Measurements from ENCODE around the gene PCCA.

The PCCA gene

GRCh38 chr13:100388923-100389322 is 300.0 kb downstream of the PCCA start:
- TF ChIP-seq GATA2 (IDR thresholded peaks at IDR 0.05; ENCODE audit: low read depth, low read length) (no peak), GATA3 (IDR thresholded peaks at IDR 0.05; ENCODE audit: low read depth, low read length) (no peak)

- TF ChIP-seq GATA2 (IDR thresholded peaks at IDR 0.05; ENCODE audit: low read depth, low read length) (no peak), GATA3 (IDR thresholded peaks at IDR 0.05; ENCODE audit: low read depth, low read length) (no peak)
Observed at GRCh38 chr13:100389617-100390016, 300.7 kb downstream of the PCCA start.

- no peak for TF ChIP-seq GATA2 (IDR thresholded peaks at IDR 0.05; ENCODE audit: low read depth, low read length)
- TF ChIP-seq GATA3 (IDR thresholded peaks at IDR 0.05; ENCODE audit: low read depth, low read length): no peak
Observed at GRCh38 chr13:100392709-100393630, 304.1 kb downstream of the PCCA start.

DNA sequence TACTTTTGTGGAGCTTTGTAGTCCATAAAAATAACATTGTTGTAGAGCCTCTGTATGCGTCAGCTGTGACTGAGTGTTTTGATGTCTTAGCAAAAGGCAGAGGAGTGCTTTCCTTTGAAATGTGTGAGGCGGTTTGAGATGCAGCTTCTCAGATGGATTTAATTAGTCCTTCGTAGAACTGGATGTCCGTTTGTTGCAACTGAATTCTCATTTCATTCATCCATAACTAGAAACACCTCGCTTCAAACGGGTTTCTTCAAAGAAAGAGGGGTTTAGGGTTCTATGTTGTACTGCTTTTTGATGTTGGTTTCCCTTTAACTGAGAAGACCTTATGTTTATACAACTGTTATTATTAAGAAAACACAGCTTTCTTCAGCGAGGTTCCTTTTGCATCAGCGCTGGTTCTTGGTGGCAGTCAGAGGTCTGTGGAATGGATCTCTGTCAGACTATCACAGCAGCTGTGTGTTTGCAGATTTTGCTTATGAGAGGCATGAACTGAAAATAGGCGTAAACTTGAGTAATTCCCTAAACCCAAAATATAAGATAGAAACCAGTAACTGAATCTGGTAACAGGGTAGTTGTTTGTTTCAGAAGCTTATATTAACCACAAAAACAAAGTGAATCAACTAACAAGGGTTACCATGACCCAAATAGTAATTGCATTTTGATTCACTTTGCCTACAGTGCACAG is 305.3 kb downstream of the PCCA start:
- TF ChIP-seq GATA2 (IDR thresholded peaks at IDR 0.05; ENCODE audit: low read depth, low read length) (no peak), GATA3 (IDR thresholded peaks at IDR 0.05; ENCODE audit: low read depth, low read length) (no peak)

DNA sequence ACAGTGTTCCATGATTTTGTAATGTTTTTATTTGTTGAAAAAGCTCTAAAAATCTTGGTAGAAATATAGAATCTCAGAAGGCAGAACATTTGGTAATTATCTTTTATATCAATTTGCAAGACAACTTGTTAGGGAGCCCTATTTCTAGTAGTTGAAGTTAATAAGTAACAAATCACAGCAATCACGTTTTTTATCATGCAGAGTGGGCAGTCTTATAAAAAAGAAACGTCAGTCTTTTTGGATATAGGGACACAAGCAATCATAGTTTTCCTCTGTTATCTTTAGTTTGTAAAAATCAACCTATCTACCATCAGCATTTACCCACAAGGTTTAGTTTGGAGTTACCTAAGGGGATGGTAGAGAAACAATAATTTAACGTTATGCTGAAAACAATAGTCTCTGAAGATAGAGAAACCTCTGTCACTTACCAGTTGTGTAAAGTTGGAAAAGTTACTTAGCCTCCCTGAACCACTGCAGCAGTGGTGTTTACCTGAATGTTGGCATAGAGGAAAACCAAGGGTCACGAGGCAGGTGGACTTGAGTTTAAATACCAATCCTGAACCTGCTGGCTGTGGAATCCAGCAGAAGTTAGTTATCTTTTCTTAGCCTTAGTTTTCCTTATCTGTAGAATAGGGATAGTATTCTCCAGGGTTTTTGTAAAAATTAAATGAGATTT is 306.9 kb downstream of the PCCA start:
- no peak for TF ChIP-seq GATA3 (IDR thresholded peaks at IDR 0.05; ENCODE audit: low read depth, low read length)
- TF ChIP-seq GATA2 (IDR thresholded peaks at IDR 0.05; ENCODE audit: low read depth, low read length): no peak

- TF ChIP-seq GATA2 (IDR thresholded peaks at IDR 0.05; ENCODE audit: low read depth, low read length): no peak
- no peak for TF ChIP-seq GATA3 (IDR thresholded peaks at IDR 0.05; ENCODE audit: low read depth, low read length)
Observed at GRCh38 chr13:100396776-100397175, 307.9 kb downstream of the PCCA start.

- TF ChIP-seq GATA2 (IDR thresholded peaks at IDR 0.05; ENCODE audit: low read depth, low read length) (no peak), GATA3 (IDR thresholded peaks at IDR 0.05; ENCODE audit: low read depth, low read length) (no peak)
Observed at GRCh38 chr13:100397627-100398026, 308.7 kb downstream of the PCCA start.

DNA sequence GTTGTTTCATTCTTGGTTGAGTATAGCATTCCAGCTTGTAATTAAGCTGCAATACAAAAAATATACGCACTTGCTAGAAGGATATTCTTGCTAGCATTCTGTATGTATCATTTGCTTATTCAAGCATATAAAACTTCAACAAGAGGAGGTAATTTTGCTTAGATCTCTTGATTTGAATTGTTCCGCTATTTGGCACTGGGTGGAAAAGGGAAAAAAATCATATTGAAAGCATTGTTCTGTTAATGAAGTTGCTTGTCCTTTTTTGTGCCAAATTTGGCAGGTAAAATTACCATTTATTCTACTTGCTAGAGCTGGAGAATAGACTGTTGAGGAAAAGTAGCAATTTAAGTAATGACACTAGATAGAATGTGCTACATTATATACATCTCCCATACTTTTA is 309.5 kb downstream of the PCCA start:
- TF ChIP-seq GATA3 (IDR thresholded peaks at IDR 0.05; ENCODE audit: low read depth, low read length): no peak
- no peak for TF ChIP-seq GATA2 (IDR thresholded peaks at IDR 0.05; ENCODE audit: low read depth, low read length)

GRCh38 chr13:100399455-100399854 is 310.6 kb downstream of the PCCA start:
- no peak for TF ChIP-seq GATA3 (IDR thresholded peaks at IDR 0.05; ENCODE audit: low read depth, low read length)
- TF ChIP-seq GATA2 (IDR thresholded peaks at IDR 0.05; ENCODE audit: low read depth, low read length): no peak

GRCh38 chr13:100403675-100404074 is 314.8 kb downstream of the PCCA start:
- TF ChIP-seq GATA3 (IDR thresholded peaks at IDR 0.05; ENCODE audit: low read depth, low read length) (no peak), GATA2 (IDR thresholded peaks at IDR 0.05; ENCODE audit: low read depth, low read length) (no peak)

GRCh38 chr13:100409132-100409531 is 320.2 kb downstream of the PCCA start:
- TF ChIP-seq GATA2 (IDR thresholded peaks at IDR 0.05; ENCODE audit: low read depth, low read length) (no peak), GATA3 (IDR thresholded peaks at IDR 0.05; ENCODE audit: low read depth, low read length) (no peak)

DNA sequence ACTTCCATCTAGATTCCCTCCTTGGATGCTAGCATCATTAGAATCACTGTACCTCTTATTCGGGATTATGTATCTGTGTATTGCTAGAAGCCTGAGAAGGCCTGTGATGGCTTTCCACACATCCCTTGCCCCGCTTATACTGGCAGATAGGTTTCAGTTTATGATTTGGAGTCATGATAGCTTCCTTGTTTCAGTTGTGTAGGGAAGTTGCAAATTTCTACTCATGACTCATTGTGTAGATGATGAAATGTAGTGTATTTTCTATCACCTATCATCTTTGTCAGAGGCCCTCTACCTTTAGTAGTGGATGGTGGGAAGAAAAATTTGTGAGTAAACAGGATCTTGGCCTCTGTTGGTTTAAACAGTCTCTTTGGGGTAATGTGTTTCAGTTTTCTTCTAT is 334.5 kb downstream of the PCCA start:
- TF ChIP-seq GATA2 (IDR thresholded peaks at IDR 0.05; ENCODE audit: low read depth, low read length): no peak
- no peak for TF ChIP-seq GATA3 (IDR thresholded peaks at IDR 0.05; ENCODE audit: low read depth, low read length)

DNA sequence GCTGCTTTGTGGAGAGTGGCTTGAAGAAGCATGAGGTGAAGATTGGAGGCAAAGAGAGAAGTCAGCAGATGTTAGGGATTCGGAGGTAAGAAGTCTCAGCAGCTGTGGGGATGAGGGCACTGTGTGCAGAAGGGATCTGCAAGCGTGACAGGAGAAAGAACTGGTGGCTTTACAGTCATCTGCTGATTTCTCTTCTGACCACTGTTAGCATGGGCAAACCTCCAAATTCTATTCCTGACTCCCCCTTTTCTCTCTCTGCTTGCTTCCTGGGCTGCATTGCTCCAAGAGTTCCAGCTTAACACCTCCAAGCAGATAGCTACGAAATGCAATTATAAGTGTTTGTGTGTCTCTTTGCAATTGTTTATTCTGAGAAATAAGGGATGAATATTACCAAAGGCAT is 340.1 kb downstream of the PCCA start:
- TF ChIP-seq GATA3 (IDR thresholded peaks at IDR 0.05; ENCODE audit: low read depth, low read length): no peak
- TF ChIP-seq GATA2 (IDR thresholded peaks at IDR 0.05; ENCODE audit: low read depth, low read length): no peak

- TF ChIP-seq GATA3 (IDR thresholded peaks at IDR 0.05; ENCODE audit: low read depth, low read length) (no peak), GATA2 (IDR thresholded peaks at IDR 0.05; ENCODE audit: low read depth, low read length) (no peak)
Observed at GRCh38 chr13:100432611-100433010, 343.7 kb downstream of the PCCA start.

Data from SH-SY5Y (cell line).